Measurements from ENCODE around the gene SCYGR7.

SCYGR7 gene

GRCh38 chr2:227707390-227707789 lies 20.7 kb upstream of the SCYGR7 start:
- H3K36me3 ChIP-seq (ENCODE audit: insufficient read depth): no peaks in the 10 kb centered on the region
- no peaks in the 10 kb centered on the region for H3K4me1 ChIP-seq (ENCODE audit: low read depth, poor library complexity, severe bottlenecking)
- no peak overlapping the region for H3K4me2 ChIP-seq
- no peak overlapping the region for H3K27ac ChIP-seq
- H4K20me1 ChIP-seq (ENCODE audit: insufficient read depth): no peaks in the 10 kb centered on the region
- no peak overlapping the region for H3K9ac ChIP-seq
- no peaks in the 10 kb centered on the region for H3K79me2 ChIP-seq (ENCODE audit: insufficient read depth, low read depth)
- no peak overlapping the region for H2AFZ ChIP-seq (ENCODE audit: low read depth)
- no peak overlapping the region for H3K4me3 ChIP-seq (IDR thresholded peaks at IDR 0.05; ENCODE audit: insufficient read depth, low read depth, low read length)
- TF ChIP-seq CTCF (conservative IDR thresholded peaks at IDR 0.05; ENCODE audit: low read depth, low read length): no peak
- no peaks in the 10 kb centered on the region for H3K27me3 ChIP-seq (ENCODE audit: insufficient read depth, low read depth)

GRCh38 chr2:227710986-227711385 lies 17.1 kb upstream of the SCYGR7 start:
- no peaks in the 10 kb centered on the region for H3K79me2 ChIP-seq (ENCODE audit: insufficient read depth, low read depth)
- no peak overlapping the region for H2AFZ ChIP-seq (ENCODE audit: low read depth)
- H3K4me2 ChIP-seq: no peak overlapping the region
- no peaks in the 10 kb centered on the region for H3K36me3 ChIP-seq (ENCODE audit: insufficient read depth)
- TF ChIP-seq CTCF (conservative IDR thresholded peaks at IDR 0.05; ENCODE audit: low read depth, low read length): no peak
- no peaks in the 10 kb centered on the region for H4K20me1 ChIP-seq (ENCODE audit: insufficient read depth)
- H3K4me1 ChIP-seq (ENCODE audit: low read depth, poor library complexity, severe bottlenecking): no peaks in the 10 kb centered on the region
- no peak overlapping the region for H3K27ac ChIP-seq
- H3K4me3 ChIP-seq (IDR thresholded peaks at IDR 0.05; ENCODE audit: insufficient read depth, low read depth, low read length): no peak overlapping the region
- H3K27me3 ChIP-seq (ENCODE audit: insufficient read depth, low read depth): no peaks in the 10 kb centered on the region
- no peak overlapping the region for H3K9ac ChIP-seq

GRCh38 chr2:227713291-227713690 lies 14.8 kb upstream of the SCYGR7 start:
- Histone ChIP-seq H2AFZ (ENCODE audit: low read depth) (no peak overlapping the region), H3K4me3 (IDR thresholded peaks at IDR 0.05; ENCODE audit: insufficient read depth, low read depth, low read length) (no peak overlapping the region), H3K4me1 (ENCODE audit: low read depth, poor library complexity, severe bottlenecking) (no peaks in the 10 kb centered on the region), H3K79me2 (ENCODE audit: insufficient read depth, low read depth) (no peaks in the 10 kb centered on the region), H3K27ac (no peak overlapping the region), H3K4me2 (no peak overlapping the region), H3K9ac (no peak overlapping the region), H3K36me3 (ENCODE audit: insufficient read depth) (no peaks in the 10 kb centered on the region), H4K20me1 (ENCODE audit: insufficient read depth) (no peaks in the 10 kb centered on the region), H3K27me3 (ENCODE audit: insufficient read depth, low read depth) (no peaks in the 10 kb centered on the region)
- TF ChIP-seq CTCF (conservative IDR thresholded peaks at IDR 0.05; ENCODE audit: low read depth, low read length): no peak

GRCh38 chr2:227716501-227716900 lies 11.6 kb upstream of the SCYGR7 start:
- no peak for TF ChIP-seq CTCF (conservative IDR thresholded peaks at IDR 0.05; ENCODE audit: low read depth, low read length)
- no peak overlapping the region for H3K4me2 ChIP-seq
- H3K9ac ChIP-seq: no peak overlapping the region
- no peaks in the 10 kb centered on the region for H3K79me2 ChIP-seq (ENCODE audit: insufficient read depth, low read depth)
- no peak overlapping the region for H3K27ac ChIP-seq
- no peak overlapping the region for H3K4me3 ChIP-seq (IDR thresholded peaks at IDR 0.05; ENCODE audit: insufficient read depth, low read depth, low read length)
- no peaks in the 10 kb centered on the region for H3K36me3 ChIP-seq (ENCODE audit: insufficient read depth)
- no peaks in the 10 kb centered on the region for H4K20me1 ChIP-seq (ENCODE audit: insufficient read depth)
- no peak overlapping the region for H2AFZ ChIP-seq (ENCODE audit: low read depth)
- H3K4me1 ChIP-seq (ENCODE audit: low read depth, poor library complexity, severe bottlenecking): no peaks in the 10 kb centered on the region
- no peaks in the 10 kb centered on the region for H3K27me3 ChIP-seq (ENCODE audit: insufficient read depth, low read depth)

All from KMS-11 (cell line).